Stomach (tissue), 9 donors: ENCODE data around the gene GPR17. TPM values are rescaled to one million over a fixed set of nuclear protein-coding genes. Genes with fewer than 3 reads are reported as not detected.

ENCODE experiments used
- DNase-seq, 2 donors: peaks; one replicate each; pipeline versions ENCODE4 v3.0.0 to v3.0.0-alpha.2; 2013 to 2019
- H3K27ac ChIP-seq, 5 donors: fragments of 200-600 bp in 4 of 5; sonication (generic) in 4 of 5; one replicate each; pipeline ENCODE4 v1.5.1; 2013 to 2019; ENCODE audit warnings: mild to moderate bottlenecking in 1 of 5, moderate library complexity in 1 of 5
- H3K27me3 ChIP-seq, 3 donors: fragments of 200-600 bp; sonication (generic); one replicate each; pipeline ENCODE4 v1.5.1; 2017 to 2019; ENCODE audit warnings: mixed run types in 1 of 3
- H3K36me3 ChIP-seq, 4 donors: fragments of 200-600 bp; sonication (generic); 1 replicate in 3 of 4; 2 replicates in 1 of 4; pipeline ENCODE4 v1.5.1; 2016 to 2019
- H3K4me1 ChIP-seq, 4 donors: fragments of 200-600 bp; sonication (generic); one replicate each; pipeline ENCODE4 v1.5.1; 2016 to 2019
- H3K4me3 ChIP-seq, 4 donors: fragments of 200-600 bp; sonication (generic) in 3 of 4; one replicate each; pipeline ENCODE4 v1.5.1; 2016 to 2019; ENCODE audit warnings: mild to moderate bottlenecking in 1 of 4
- H3K9me3 ChIP-seq, 4 donors: fragments of 200-600 bp; sonication (generic); one replicate each; pipeline ENCODE4 v1.5.1; 2016 to 2019
- EP300 ChIP-seq: sonication (generic); formaldehyde crosslinking; IDR thresholded peaks from one replicate; pipeline ENCODE4 v1.6.1; 2017; ENCODE audit warnings: antibody characterized with exemption
- POLR2A ChIP-seq, 4 donors: fragments of 450-650 bp; IDR thresholded peaks; one replicate each; pipeline ENCODE4 v1.6.1; 2016; ENCODE audit warnings: antibody characterized with exemption in 4 of 4, control low read depth in 2 of 4, mild to moderate bottlenecking in 1 of 4, moderate library complexity in 1 of 4
- POLR2AphosphoS5 ChIP-seq, 3 donors: sonication (generic); formaldehyde crosslinking; IDR thresholded peaks; one replicate each; pipeline ENCODE4 v1.6.1; 2016; ENCODE audit warnings: antibody characterized with exemption in 3 of 3
- WGBS, 5 donors: extraction: QIAGEN DNeasy Blood & Tissue Kit in 3 of 5; methylation state at CpG; one replicate each; pipeline versions ENCODE4 v1.1.5 to v1.1.7; 2013 to 2018; 5-methylcytosine and 5-hydroxymethylcytosine counted together
- intact Hi-C: fragments of 100-400 bp; cut with DNase I; formaldehyde crosslinking; loops from one replicate; pipeline ENCODE4 v1.15.1; 2023; ENCODE audit warnings: low total_unique reads
- polyA plus RNA-seq, 3 donors: library from polyadenylated mRNA; stranded (reverse); fragments of 200-250 nt; gene quantifications; one replicate each; pipeline ENCODE4 v1.2.3, GENCODE V29; 2013
- total RNA-seq, 5 donors: library from RNA; depleted of rRNA; stranded (reverse); fragments of >200 nt; gene quantifications; one replicate each; pipeline versions ENCODE4 v1.1.0 to v1.2.3, GENCODE V29; 2014 to 2016
- TF ChIP-seq, protein P1 (sequence below), 7 experiments: fragments of 450-650 bp in 4 of 7; fragments of 200-600 bp in 3 of 7; sonication (generic) in 3 of 7; IDR thresholded peaks; one replicate each; pipeline ENCODE4 v1.5.1; 2016 to 2019; ENCODE audit warnings: antibody characterized with exemption in 7 of 7, control low read depth in 2 of 7, mild to moderate bottlenecking in 1 of 7
- donor health status: healthy with polysubstance abuse.
- donor health status: Bipolar disorder and iron deficiency.
- donor health status: healthy.

Gene GPR17
- total and polyA plus RNA-seq, 8 donors: 0.19 to 0.61 (median 0.25) TPM; not detected in 5

GRCh38 chr2:127641846-127642507 is 4.0 kb upstream of the GPR17 start:
- H3K27ac ChIP-seq: peak overlapping the region in 3 of 5 donors; percentile 20 to 90 (median 22)
- H3K4me3 ChIP-seq: no peak overlapping the region
- 64 to 73% (median 68%) methylated on average over 15 to 25 of the region's 25 CpGs for WGBS, 5 donors
- DNase-seq: no peak
- no peaks in the 10 kb centered on the region for H3K9me3 ChIP-seq
- peaks cover 17 to 70% (median 43%) of the 10 kb centered on the region in 4 donors for H3K4me1 ChIP-seq
- TF ChIP-seq POLR2AphosphoS5 (IDR thresholded peaks at IDR 0.05) (no peak), EP300 (no peak), POLR2A (IDR thresholded peaks at IDR 0.05) (no peak)
- TF ChIP-seq, protein P1, sequence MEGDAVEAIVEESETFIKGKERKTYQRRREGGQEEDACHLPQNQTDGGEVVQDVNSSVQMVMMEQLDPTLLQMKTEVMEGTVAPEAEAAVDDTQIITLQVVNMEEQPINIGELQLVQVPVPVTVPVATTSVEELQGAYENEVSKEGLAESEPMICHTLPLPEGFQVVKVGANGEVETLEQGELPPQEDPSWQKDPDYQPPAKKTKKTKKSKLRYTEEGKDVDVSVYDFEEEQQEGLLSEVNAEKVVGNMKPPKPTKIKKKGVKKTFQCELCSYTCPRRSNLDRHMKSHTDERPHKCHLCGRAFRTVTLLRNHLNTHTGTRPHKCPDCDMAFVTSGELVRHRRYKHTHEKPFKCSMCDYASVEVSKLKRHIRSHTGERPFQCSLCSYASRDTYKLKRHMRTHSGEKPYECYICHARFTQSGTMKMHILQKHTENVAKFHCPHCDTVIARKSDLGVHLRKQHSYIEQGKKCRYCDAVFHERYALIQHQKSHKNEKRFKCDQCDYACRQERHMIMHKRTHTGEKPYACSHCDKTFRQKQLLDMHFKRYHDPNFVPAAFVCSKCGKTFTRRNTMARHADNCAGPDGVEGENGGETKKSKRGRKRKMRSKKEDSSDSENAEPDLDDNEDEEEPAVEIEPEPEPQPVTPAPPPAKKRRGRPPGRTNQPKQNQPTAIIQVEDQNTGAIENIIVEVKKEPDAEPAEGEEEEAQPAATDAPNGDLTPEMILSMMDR (IDR thresholded peaks at IDR 0.05): no peak
- H3K36me3 ChIP-seq: peaks cover 0 to 33% (median 16%) of the 10 kb centered on the region in 4 donors
- intact Hi-C loops: no loop called here
- H3K27me3 ChIP-seq: peaks cover 0 to 3% (median 0%) of the 10 kb centered on the region in 3 donors

- 78 to 85% (median 84%) methylated on average over 17 of the region's 17 CpGs for WGBS, 5 donors
- Histone ChIP-seq H3K4me3 (no peak overlapping the region), H3K27ac (peak overlapping the region in 3 of 5 donors; percentile 10 to 90 (median 15)), H3K27me3 (peaks cover 0 to 3% (median 0%) of the 10 kb centered on the region in 3 donors), H3K36me3 (peaks cover 0 to 33% (median 16%) of the 10 kb centered on the region in 4 donors), H3K4me1 (peaks cover 8 to 70% (median 38%) of the 10 kb centered on the region in 4 donors), H3K9me3 (no peaks in the 10 kb centered on the region)
- TF ChIP-seq, protein P1 (IDR thresholded peaks at IDR 0.05): no peak
- no peak for TF ChIP-seq POLR2A (IDR thresholded peaks at IDR 0.05)
- no peak for TF ChIP-seq POLR2AphosphoS5 (IDR thresholded peaks at IDR 0.05)
- TF ChIP-seq EP300: no peak
- no peak for DNase-seq
- intact Hi-C loops: no loop called here
Measured at GRCh38 chr2:127642706-127643438, 3.1 kb upstream of the GPR17 start.

GRCh38 chr2:127643439-127644065 is 2.4 kb upstream of the GPR17 start:
- DNase-seq: no peak
- Histone ChIP-seq H3K4me3 (no peak overlapping the region), H3K9me3 (no peaks in the 10 kb centered on the region), H3K27me3 (peaks cover 0 to 3% (median 0%) of the 10 kb centered on the region in 3 donors), H3K36me3 (peaks cover 0 to 31% (median 15%) of the 10 kb centered on the region in 4 donors), H3K27ac (peak overlapping the region in 3 of 5 donors; percentile 10 to 90 (median 15)), H3K4me1 (peaks cover under 1 to 70% (median 34%) of the 10 kb centered on the region in 4 donors)
- no peak for TF ChIP-seq POLR2A (IDR thresholded peaks at IDR 0.05)
- TF ChIP-seq, protein P1 (IDR thresholded peaks at IDR 0.05): no peak
- TF ChIP-seq POLR2AphosphoS5 (IDR thresholded peaks at IDR 0.05): no peak
- no peak for TF ChIP-seq EP300
- WGBS, 5 donors: 87 to 92% (median 90%) methylated on average over 12 to 15 of the region's 15 CpGs
- intact Hi-C loops: no loop called here
